Right hindlimb (tissue), 1 donor: ENCODE results near the gene GRK5.

Experiments
- DNase-seq: peaks from one replicate; pipeline ENCODE4 v3.0.0-alpha.2; 2018

GRK5 gene

GRCh38 chr10:119367841-119368549 lies 160.6 kb downstream of the GRK5 start:
- DNase-seq = no peak

GRCh38 chr10:119368581-119368980 lies 161.2 kb downstream of the GRK5 start:
- no peak for DNase-seq

- peak; percentile 81 for DNase-seq
Measured at GRCh38 chr10:119368991-119369869, 161.9 kb downstream of the GRK5 start.

GRCh38 chr10:119370111-119370741 lies 162.9 kb downstream of the GRK5 start:
- DNase-seq = peak; percentile 77

GRCh38 chr10:119370972-119371703 lies 163.8 kb downstream of the GRK5 start:
- DNase-seq = no peak

GRCh38 chr10:119371704-119372663 lies 164.6 kb downstream of the GRK5 start:
- no peak for DNase-seq

GRCh38 chr10:119373294-119374102 lies 166.1 kb downstream of the GRK5 start:
- DNase-seq = no peak

- no peak for DNase-seq
Measured at GRCh38 chr10:119374236-119374635, 166.9 kb downstream of the GRK5 start.

GRCh38 chr10:119375574-119376272 lies 168.4 kb downstream of the GRK5 start:
- DNase-seq = no peak

GRCh38 chr10:119377451-119377957 lies 170.1 kb downstream of the GRK5 start:
- DNase-seq = no peak

GRCh38 chr10:119377958-119378736 lies 170.8 kb downstream of the GRK5 start:
- DNase-seq = peak; percentile 64

- no peak for DNase-seq
Measured at GRCh38 chr10:119378737-119379067, 171.3 kb downstream of the GRK5 start.

- no peak for DNase-seq
Measured at GRCh38 chr10:119379466-119380071, 172.2 kb downstream of the GRK5 start.

- no peak for DNase-seq
Measured at GRCh38 chr10:119383174-119383856, 175.9 kb downstream of the GRK5 start.

- DNase-seq = no peak
Measured at GRCh38 chr10:119384127-119384526, 176.8 kb downstream of the GRK5 start.

GRCh38 chr10:119386666-119387065 lies 179.3 kb downstream of the GRK5 start:
- DNase-seq = no peak

- no peak for DNase-seq
Measured at GRCh38 chr10:119388849-119389345, 181.5 kb downstream of the GRK5 start.
